ENCODE measurements around the gene SIGLEC9.
"Not testable (repeated sequence)": the region's sequence is repeated elsewhere in the genome, so short reads cannot be mapped to it uniquely, and the experiment has no call there.

The SIGLEC9 gene

DNA sequence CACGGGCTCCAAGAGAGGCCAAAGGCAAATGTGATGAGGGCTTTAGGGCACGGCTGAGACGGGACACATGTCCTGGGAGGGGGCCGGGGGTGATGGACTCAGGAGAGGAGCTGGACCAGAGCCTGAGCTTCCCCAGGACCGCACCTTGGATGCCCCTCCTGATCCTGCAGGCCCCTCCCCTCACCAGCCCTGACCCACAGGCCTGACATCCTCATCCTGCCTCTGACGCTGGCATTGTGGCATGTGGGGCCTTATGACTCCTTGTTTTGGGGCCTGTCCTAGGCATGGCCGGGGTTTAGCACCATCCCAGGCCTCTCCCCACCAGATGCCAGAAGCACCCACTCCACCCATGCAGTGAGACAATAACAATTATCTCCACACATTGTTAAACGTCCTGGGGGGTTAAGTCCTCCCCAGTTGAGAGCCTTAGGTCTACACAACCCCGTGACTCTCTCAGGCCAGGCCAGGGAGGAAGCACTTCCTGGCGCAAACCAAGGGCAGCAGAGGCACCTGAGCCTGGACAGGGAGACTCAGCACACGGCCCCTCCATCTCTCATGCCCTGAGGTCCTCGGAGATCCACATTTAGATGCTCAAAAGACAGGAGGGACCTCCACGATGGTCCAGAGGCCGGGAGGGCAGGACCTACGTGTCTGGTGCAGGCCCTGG is 18.2 kb downstream of the SIGLEC9 start:
- in situ Hi-C loops (cut with HindIII; ENCODE audit: low sequenced_read_pairs) = not testable (repeated sequence)

GRCh38 chr19:51143486-51143885 is 18.8 kb downstream of the SIGLEC9 start:
- in situ Hi-C loops (cut with HindIII; ENCODE audit: low sequenced_read_pairs) = no loop called here

- in situ Hi-C loops (cut with HindIII; ENCODE audit: low sequenced_read_pairs) = no loop called here
Measured at GRCh38 chr19:51144482-51145045, 19.9 kb downstream of the SIGLEC9 start.

DNA sequence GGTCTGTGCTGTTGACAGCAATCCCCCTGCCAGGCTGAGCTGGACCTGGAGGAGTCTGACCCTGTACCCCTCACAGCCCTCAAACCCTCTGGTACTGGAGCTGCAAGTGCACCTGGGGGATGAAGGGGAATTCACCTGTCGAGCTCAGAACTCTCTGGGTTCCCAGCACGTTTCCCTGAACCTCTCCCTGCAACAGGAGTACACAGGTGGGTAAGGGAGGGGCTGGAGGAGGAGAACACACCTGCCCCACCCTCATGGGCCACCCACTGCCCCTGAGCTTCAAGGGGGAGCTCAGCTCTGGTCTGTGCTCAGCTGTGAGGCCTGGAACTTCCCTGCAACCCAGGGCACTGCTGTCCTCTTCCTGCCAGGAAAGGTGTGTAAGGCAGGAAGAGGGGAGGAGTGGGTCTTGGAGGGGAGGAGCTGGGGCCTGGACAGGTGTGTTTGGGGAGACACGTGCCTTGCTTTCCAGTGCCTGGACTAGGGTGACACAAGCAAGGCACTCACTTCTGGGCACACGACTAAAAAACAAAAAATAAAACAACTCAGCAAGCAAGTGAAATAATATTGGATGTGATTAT is 21.3 kb downstream of the SIGLEC9 start:
- in situ Hi-C loops (cut with HindIII; ENCODE audit: low sequenced_read_pairs) = no loop called here

- in situ Hi-C loops (cut with HindIII; ENCODE audit: low sequenced_read_pairs) = no loop called here
Measured at GRCh38 chr19:51146751-51147150, 22.0 kb downstream of the SIGLEC9 start.

- in situ Hi-C loops (cut with HindIII; ENCODE audit: low sequenced_read_pairs) = no loop called here
Measured at GRCh38 chr19:51147663-51148062, 23.0 kb downstream of the SIGLEC9 start.

DNA sequence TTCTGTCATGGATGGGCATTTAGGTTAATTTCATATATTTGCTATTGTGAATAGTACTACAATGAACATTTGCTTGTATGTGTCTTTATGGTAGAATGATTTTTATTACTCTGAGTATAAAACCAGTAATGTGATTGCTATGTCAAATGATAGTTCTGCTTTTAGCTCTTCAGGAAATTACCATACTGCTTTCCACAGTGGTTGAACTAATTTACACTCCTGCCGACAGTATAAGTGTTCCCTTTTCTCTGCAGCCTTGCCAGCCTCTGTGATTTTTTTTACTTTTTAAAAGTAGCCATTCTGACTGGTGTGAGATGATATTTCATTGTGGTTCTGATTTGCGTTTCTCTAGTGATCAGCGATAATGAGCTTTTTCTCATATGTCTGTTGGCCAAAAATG is 23.9 kb downstream of the SIGLEC9 start:
- in situ Hi-C loops (cut with HindIII; ENCODE audit: low sequenced_read_pairs) = no loop called here

DNA sequence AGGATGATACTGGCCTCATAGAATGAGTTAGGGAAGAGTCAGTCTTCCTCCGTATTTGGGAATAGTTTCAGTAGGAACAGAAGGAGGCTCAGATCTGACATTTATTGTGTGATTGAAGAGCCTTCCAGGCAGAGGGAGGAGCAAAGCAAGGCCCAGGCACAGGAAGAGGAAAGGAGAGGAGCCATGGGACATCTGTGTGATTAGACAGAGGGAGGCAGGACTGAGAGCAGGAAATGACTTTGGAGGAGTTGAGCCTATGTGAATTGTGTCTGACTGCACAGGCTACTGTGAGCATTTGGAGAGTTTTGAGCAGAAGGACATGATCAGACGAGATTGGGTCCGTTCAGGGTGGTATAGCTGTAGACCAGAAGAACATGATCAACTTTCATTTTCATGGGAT is 25.9 kb downstream of the SIGLEC9 start:
- in situ Hi-C loops (cut with HindIII; ENCODE audit: low sequenced_read_pairs) = no loop called here

- in situ Hi-C loops (cut with HindIII; ENCODE audit: low sequenced_read_pairs) = no loop called here
Measured at GRCh38 chr19:51156710-51157109, 32.0 kb downstream of the SIGLEC9 start.

DNA sequence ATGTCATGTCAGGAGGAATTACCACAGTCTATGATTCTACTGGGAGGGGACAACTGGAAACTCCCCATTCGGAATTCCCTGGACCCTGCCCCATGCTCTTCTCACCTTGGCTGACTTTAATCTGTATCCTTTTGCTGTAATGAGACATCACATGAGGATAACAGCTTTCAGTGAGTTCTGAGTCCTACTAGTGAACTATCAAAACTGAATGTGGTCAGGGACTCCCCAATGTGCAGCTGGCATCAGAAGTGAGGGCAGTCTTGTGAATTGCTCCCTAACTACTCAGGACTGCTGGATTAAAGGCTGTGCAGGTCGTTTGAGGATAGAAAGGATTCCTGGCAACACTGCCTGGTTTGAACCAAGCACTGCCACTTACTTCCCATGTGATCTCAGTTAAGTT is 32.6 kb downstream of the SIGLEC9 start:
- in situ Hi-C loops (cut with HindIII; ENCODE audit: low sequenced_read_pairs) = no loop called here

- in situ Hi-C loops (cut with HindIII; ENCODE audit: low sequenced_read_pairs) = no loop called here
Measured at GRCh38 chr19:51158474-51159129, 33.9 kb downstream of the SIGLEC9 start.

DNA sequence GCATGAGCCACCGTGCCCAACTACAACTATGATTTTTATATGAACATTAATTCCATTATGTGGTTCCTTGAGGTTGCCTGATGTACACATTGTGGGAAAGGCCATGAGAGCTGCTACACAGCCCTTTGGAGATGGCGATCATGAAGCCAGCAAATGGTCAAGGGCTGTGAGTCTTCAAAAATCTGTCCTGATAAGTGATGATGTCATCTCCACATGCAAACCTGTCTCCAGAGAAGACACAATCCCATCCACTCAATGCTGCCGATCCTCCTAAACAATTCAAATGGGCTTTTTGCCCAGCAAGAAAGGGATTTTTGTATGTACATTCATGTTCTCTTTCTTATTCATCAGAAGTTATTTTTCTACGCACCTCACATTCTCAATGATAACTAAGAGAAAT is 35.0 kb downstream of the SIGLEC9 start:
- in situ Hi-C loops (cut with HindIII; ENCODE audit: low sequenced_read_pairs) = no loop called here

GRCh38 chr19:51161266-51161665 is 36.6 kb downstream of the SIGLEC9 start:
- in situ Hi-C loops (cut with HindIII; ENCODE audit: low sequenced_read_pairs) = no loop called here

GRCh38 chr19:51161867-51162496 is 37.3 kb downstream of the SIGLEC9 start:
- in situ Hi-C loops (cut with HindIII; ENCODE audit: low sequenced_read_pairs) = no loop called here

DNA sequence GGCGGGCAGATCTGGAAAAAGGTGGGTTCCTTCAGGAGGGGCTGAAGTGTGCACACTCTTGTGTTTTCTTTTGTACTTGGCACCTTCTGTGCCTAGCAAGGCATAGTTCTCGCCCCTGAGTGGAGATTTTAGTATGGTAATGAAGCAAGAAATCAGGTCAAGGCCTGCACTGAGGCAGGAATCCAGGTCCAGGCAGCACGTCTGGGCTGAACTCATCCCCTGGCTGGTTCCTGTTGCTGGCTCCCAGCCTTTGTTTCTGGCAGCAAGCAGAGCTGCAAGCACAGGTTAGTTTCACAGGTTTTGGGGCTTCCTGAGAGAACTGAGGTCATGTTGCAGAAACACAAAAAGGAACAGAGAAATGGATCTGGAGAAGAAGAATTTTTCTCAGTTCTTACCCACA is 38.6 kb downstream of the SIGLEC9 start:
- in situ Hi-C loops (cut with HindIII; ENCODE audit: low sequenced_read_pairs) = no loop called here

- in situ Hi-C loops (cut with HindIII; ENCODE audit: low sequenced_read_pairs) = no loop called here
Measured at GRCh38 chr19:51164215-51164614, 39.5 kb downstream of the SIGLEC9 start.

GRCh38 chr19:51166846-51167490 is 42.3 kb downstream of the SIGLEC9 start:
- in situ Hi-C loops (cut with HindIII; ENCODE audit: low sequenced_read_pairs) = no loop called here

GRCh38 chr19:51168564-51169282 is 44.0 kb downstream of the SIGLEC9 start:
- in situ Hi-C loops (cut with HindIII; ENCODE audit: low sequenced_read_pairs) = no loop called here

DNA sequence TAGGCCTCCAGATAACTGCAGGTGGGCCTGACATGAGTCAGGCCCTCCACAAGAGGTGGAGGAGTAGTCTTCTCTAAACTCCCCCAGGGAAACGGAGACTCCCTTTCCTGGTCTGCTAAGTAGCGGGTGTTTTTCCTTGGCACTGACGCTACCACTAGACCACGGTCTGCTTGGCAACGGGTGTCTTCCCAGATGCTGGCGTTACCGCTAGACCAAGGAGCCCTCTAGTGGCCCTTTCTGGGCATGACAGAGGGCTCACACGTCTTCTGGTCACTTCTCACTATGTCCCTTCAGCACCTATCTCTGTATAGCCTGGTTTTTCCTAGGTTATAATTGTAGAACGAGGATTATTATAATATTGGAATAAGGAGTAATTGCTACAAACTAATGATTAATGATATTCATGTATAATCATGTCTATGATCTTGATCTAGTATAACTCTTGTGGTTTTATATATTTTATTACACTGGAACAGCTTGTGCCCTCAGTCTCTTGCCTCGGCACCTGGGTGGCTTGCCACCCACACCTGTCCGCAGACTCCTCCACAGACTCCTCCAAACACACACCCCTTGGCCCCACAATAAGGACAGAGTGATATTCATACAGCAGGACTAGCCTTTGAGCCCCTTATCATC is 44.7 kb downstream of the SIGLEC9 start:
- in situ Hi-C loops (cut with HindIII; ENCODE audit: low sequenced_read_pairs) = not testable (repeated sequence)

- in situ Hi-C loops (cut with HindIII; ENCODE audit: low sequenced_read_pairs) = no loop called here
Measured at GRCh38 chr19:51172223-51172622, 47.5 kb downstream of the SIGLEC9 start.

Data from endothelial cell of hepatic sinusoid (primary cell).